Measurements from ENCODE around the gene RHCG.

Gene RHCG

DNA sequence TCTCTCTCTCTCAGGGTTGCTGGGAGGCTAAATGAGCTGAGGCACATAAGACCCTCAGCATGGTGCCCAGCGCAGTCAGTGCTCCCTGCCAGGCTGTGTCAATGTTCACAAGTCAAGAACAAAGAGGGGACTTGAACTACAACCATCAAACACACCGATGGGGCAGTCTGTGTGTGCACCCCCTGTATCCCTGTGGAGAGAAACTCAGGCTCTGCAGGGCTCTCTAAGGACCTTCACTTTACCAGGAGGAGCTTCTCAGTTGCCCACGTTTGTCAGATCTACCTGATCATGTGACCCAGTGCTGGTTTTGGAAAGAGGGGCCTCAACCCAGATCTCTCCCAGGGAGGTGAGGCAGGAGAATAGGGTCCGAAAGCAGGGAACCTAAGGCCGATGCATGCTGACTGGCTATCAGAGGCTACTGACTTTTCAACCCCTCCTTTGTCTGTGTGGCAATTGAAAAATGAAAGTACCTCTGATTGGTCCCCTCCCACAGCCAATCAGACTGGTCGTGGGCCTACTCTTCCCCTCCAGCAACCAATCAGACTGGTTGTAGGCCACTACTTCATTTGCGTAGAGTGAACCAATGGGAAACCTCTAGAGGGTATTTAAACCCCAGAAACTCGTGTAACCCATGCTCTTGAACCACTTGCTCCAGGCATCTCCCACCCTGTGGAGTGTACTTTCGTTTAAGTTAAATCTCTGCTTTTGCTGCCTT lies 34.0 kb downstream of the RHCG start:
- TF ChIP-seq, protein P1, sequence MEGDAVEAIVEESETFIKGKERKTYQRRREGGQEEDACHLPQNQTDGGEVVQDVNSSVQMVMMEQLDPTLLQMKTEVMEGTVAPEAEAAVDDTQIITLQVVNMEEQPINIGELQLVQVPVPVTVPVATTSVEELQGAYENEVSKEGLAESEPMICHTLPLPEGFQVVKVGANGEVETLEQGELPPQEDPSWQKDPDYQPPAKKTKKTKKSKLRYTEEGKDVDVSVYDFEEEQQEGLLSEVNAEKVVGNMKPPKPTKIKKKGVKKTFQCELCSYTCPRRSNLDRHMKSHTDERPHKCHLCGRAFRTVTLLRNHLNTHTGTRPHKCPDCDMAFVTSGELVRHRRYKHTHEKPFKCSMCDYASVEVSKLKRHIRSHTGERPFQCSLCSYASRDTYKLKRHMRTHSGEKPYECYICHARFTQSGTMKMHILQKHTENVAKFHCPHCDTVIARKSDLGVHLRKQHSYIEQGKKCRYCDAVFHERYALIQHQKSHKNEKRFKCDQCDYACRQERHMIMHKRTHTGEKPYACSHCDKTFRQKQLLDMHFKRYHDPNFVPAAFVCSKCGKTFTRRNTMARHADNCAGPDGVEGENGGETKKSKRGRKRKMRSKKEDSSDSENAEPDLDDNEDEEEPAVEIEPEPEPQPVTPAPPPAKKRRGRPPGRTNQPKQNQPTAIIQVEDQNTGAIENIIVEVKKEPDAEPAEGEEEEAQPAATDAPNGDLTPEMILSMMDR (IDR thresholded peaks at IDR 0.05; ENCODE audit: poor library complexity, severe bottlenecking) = no peak
- ATAC-seq (ENCODE audit: low read depth) = peak; percentile 45; the same call in 2 of the 3 replicates

DNA sequence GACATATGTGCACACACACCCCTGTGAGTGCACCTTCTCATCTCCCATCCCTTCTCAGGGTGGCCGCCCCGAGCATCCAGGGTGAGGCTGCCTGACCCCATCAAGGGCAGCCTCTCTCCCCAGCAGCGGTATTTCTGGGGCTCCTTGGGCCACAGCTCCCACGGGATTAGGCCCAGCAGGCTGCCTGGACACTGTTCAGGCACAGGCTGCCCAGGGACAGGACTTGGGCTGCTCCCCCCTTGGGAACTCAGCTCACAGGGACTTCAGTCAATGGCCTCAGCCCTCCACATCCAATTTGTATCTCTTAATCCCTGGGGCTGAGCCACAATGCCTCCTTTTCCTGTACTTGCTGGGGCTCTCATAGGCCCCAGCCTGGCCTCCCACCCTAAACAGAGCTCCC lies 35.0 kb downstream of the RHCG start:
- no peak overlapping the region for H3K27ac ChIP-seq (ENCODE audit: poor library complexity, severe bottlenecking)
- H3K36me3 ChIP-seq (ENCODE audit: low read depth) = no peaks in the 10 kb centered on the region
- no peaks in the 10 kb centered on the region for H3K9me3 ChIP-seq (ENCODE audit: severe bottlenecking)
- H3K4me1 ChIP-seq (ENCODE audit: insufficient read depth, poor library complexity, severe bottlenecking) = no peaks in the 10 kb centered on the region
- H3K27me3 ChIP-seq (ENCODE audit: insufficient read depth, poor library complexity, severe bottlenecking) = no peaks in the 10 kb centered on the region
- no peak for ATAC-seq (ENCODE audit: low read depth)
- DNase-seq (ENCODE audit: low spot score) = no peak
- TF ChIP-seq, protein P1 (IDR thresholded peaks at IDR 0.05; ENCODE audit: poor library complexity, severe bottlenecking) = no peak
- no peak overlapping the region for H3K4me3 ChIP-seq (ENCODE audit: severe bottlenecking)

More for the DNA sequence above, 34.0 kb downstream of the RHCG start:
- no peak for DNase-seq (ENCODE audit: low spot score)
- Histone ChIP-seq H3K4me3 (ENCODE audit: severe bottlenecking) (no peak overlapping the region), H3K27me3 (ENCODE audit: insufficient read depth, poor library complexity, severe bottlenecking) (no peaks in the 10 kb centered on the region), H3K9me3 (ENCODE audit: severe bottlenecking) (no peaks in the 10 kb centered on the region), H3K36me3 (ENCODE audit: low read depth) (no peaks in the 10 kb centered on the region), H3K4me1 (ENCODE audit: insufficient read depth, poor library complexity, severe bottlenecking) (no peaks in the 10 kb centered on the region), H3K27ac (ENCODE audit: poor library complexity, severe bottlenecking) (no peak overlapping the region)

DNA sequence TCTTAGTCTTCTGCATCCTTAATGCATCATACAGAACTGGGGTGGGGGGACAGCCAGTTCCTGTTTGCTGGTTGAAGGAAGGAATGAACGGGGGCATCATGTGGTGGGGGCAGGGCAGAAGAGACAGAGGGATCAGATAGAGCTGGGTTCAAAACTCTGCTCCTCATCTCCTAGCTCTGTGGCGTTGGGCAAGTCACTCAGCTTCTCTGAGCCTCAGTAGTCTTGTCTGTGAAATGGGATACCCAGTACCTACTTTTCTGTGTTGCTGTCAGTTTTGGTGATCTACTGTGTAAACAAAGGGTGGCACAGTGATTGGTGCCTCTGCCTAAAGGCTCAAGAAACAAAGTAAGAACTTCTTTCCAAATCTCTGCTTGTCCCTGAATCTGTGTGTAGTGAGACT lies 36.3 kb downstream of the RHCG start:
- Histone ChIP-seq H3K27ac (ENCODE audit: poor library complexity, severe bottlenecking) (no peak overlapping the region), H3K27me3 (ENCODE audit: insufficient read depth, poor library complexity, severe bottlenecking) (no peaks in the 10 kb centered on the region), H3K4me1 (ENCODE audit: insufficient read depth, poor library complexity, severe bottlenecking) (no peaks in the 10 kb centered on the region), H3K36me3 (ENCODE audit: low read depth) (no peaks in the 10 kb centered on the region), H3K4me3 (ENCODE audit: severe bottlenecking) (no peak overlapping the region), H3K9me3 (ENCODE audit: severe bottlenecking) (no peaks in the 10 kb centered on the region)
- no peak for DNase-seq (ENCODE audit: low spot score)
- TF ChIP-seq, protein P1 (IDR thresholded peaks at IDR 0.05; ENCODE audit: poor library complexity, severe bottlenecking) = no peak
- ATAC-seq (ENCODE audit: low read depth) = no peak

DNA sequence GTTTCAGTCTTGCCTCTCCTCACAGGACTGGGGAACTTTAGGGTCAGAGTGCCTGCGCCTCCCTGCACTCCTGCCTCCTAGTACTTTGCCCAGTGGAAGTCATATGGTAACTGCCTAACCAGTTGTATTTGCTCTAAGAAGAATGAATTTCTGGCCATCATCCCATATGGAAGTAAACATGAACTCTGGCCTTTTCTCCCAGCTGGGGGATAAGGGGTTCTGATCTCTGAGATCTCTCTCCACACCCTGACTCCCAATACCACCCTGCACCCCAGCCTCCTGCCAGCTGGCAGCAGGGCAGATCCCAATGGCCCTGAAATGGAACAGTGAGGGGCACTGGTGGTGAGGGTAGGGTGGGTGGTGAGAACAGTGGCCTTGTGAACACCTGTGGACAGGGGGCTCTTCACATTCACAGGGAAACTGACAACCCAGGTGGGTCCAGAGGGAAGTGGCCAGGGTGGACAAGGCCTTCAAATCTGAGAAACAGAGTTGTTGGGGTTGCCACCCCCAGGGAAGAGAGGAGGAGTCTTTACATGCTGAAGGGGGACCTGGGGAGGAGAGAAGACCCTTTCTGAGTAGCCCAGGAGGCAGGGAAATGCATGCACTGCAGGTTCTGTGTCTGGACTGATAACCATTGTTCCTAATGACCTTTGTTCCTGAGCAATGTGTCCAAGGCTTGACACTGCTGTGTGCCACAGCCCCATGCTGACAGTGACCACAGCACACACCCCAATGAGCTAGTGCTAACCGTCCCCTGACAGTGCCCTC lies 36.9 kb downstream of the RHCG start:
- no peaks in the 10 kb centered on the region for H3K36me3 ChIP-seq (ENCODE audit: low read depth)
- no peaks in the 10 kb centered on the region for H3K9me3 ChIP-seq (ENCODE audit: severe bottlenecking)
- no peak overlapping the region for H3K27ac ChIP-seq (ENCODE audit: poor library complexity, severe bottlenecking)
- no peaks in the 10 kb centered on the region for H3K4me1 ChIP-seq (ENCODE audit: insufficient read depth, poor library complexity, severe bottlenecking)
- DNase-seq (ENCODE audit: low spot score) = no peak
- H3K27me3 ChIP-seq (ENCODE audit: insufficient read depth, poor library complexity, severe bottlenecking) = no peaks in the 10 kb centered on the region
- H3K4me3 ChIP-seq (ENCODE audit: severe bottlenecking) = no peak overlapping the region
- no peak for ATAC-seq (ENCODE audit: low read depth)
- TF ChIP-seq, protein P1 (IDR thresholded peaks at IDR 0.05; ENCODE audit: poor library complexity, severe bottlenecking) = no peak

All from RWPE2 (cell line).